ENCODE results near the gene PITPNM1. TPM values are rescaled to one million over a fixed set of nuclear protein-coding genes. Genes with fewer than 3 reads are reported as not detected.

PITPNM1 gene
- total and polyA plus RNA-seq, 2 of the 13 experiments (the other 11 are each of a cell fraction or from before 2014, with no cell fraction given), result 8.2 to 8.5 TPM

GRCh38 chr11:67468759-67469507 is 36.2 kb downstream of the PITPNM1 start, which contains the start of gene TMEM134 (continued):
- TF ChIP-seq ZNF609 (CRISPR knock-in tag; IDR thresholded peaks at IDR 0.05; ENCODE audit: borderline replicate concordance), result 0 out of 2 replicates have a peak, but pooled peaks have one; percentile 20
- TF ChIP-seq ZNF589 (CRISPR knock-in tag; conservative IDR thresholded peaks at IDR 0.05), result no peak
- TF ChIP-seq ZFP90 (CRISPR knock-in tag; IDR thresholded peaks at IDR 0.05; ENCODE audit: borderline replicate concordance), result peak; percentile 76
- no peak for TF ChIP-seq ZNF136 (CRISPR knock-in tag; IDR thresholded peaks at IDR 0.05; ENCODE audit: low read depth)
- no peak for TF ChIP-seq MYNN (CRISPR knock-in tag; IDR thresholded peaks at IDR 0.05; ENCODE audit: low read depth)
- peak; percentile 63 for TF ChIP-seq PAXIP1 (CRISPR knock-in tag; conservative IDR thresholded peaks at IDR 0.05)
- TF ChIP-seq ISL2 (CRISPR knock-in tag; IDR thresholded peaks at IDR 0.05), result peak; percentile 15; the same call in 1 of the 2 replicates
- peak; percentile 20; the same call in 1 of the 2 replicates for TF ChIP-seq MXD1 (CRISPR knock-in tag; IDR thresholded peaks at IDR 0.05)
- no peak for TF ChIP-seq KIAA2018 (CRISPR knock-in tag; IDR thresholded peaks at IDR 0.05; ENCODE audit: borderline replicate concordance)

All from HepG2 (cell line).